Fibroblast of skin of left biceps (primary cell): Measurements from ENCODE around the gene PLA2G4D.
"Not testable (repeated sequence)": the region's sequence is repeated elsewhere in the genome, so short reads cannot be mapped to it uniquely, and the experiment has no call there.

Source experiments
- DNase-seq, 2 experiments: peaks; one replicate each; pipeline ENCODE4 v3.0.0-alpha.2; 2013; ENCODE audit warnings: low read depth in 2 of 2

The PLA2G4D gene

DNA sequence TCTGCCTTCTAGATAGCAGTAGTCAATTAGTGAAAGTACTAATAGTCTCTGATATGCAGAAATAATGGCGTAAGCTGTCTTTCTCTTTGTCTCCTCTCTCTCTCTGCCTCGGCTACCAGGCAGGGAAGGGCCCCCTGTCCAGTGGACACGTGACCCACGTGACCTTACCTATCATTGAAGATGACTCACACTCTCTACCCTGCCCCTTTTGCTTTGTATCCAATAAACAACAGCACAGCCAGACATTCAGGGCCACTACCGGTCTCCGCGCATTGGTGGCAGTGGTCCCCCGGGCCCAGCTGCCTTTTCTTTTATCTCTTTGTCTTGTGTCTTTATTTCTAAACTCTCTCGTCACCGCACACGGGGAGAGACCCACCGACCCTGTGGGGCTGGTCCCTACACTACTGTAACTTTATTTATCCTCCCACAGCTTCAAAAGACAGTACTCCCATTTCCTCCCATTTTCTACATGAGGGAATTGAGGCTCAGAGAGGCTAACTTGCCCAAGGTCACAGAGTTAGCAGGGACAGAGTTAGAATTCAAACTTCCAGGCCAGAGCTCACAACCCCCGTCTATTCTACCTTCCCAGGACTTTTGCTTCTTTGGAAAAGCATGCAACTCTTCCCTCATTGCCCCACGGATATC, 2.5 kb downstream of the PLA2G4D start:
- not testable (repeated sequence) for DNase-seq

DNA sequence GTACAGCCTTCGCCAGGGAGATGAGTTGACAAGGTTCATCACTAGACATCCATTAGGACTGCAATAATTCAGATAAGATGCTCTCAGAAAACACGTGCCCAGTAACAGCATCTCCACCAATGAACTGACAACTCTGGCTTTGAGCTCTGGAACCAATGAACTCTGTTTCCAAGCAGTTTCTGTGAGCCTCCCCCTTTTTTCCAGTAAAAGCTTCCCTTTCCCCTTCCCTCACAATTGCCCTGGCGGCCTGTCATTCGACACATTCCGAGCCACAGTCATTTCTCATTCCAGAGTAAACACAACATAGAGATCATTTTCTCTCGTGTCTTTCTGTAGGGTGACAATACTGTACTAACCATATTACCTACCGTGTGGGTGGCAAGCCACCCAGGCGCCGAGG, 3.6 kb downstream of the PLA2G4D start:
- DNase-seq = no peak

DNA sequence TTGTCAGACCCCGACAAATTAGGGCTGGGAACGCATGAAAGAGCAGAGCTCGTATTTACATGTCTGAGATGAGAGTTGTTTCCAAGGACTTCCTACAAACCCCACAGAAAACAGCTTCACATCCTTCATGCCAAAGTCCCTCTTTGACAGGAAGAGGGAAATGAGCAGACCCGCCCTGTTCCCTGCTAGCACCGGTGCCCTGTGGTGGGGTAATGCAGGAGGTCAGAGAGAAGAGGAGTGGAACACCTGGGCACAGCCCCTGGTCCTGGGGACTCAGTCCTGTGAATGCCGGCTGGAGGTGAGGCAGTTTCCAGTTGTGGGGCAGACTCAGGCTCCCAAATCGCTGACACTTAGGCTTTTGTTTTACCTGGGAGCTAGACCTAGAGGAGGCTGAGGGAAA, 4.0 kb downstream of the PLA2G4D start:
- DNase-seq = no peak

DNA sequence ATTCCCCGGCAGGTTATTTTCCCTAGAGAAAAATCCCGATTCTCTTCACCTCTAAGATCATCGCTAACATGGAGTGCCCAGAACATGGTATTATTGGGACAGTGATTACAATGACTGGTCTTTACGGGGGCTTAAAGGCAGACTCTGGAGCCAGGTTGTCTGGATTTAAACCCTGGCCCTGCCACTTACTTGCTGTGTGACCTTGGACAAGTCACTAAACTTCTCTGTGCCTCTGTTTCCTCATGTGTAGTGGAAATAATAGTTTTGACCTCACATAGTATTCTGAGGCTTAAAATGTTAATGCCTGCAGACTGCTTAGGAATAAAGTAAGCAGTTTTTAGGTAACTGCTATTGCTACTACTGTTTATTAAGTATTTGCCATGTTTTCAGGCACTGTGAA, 4.4 kb downstream of the PLA2G4D start:
- no peak for DNase-seq

DNA sequence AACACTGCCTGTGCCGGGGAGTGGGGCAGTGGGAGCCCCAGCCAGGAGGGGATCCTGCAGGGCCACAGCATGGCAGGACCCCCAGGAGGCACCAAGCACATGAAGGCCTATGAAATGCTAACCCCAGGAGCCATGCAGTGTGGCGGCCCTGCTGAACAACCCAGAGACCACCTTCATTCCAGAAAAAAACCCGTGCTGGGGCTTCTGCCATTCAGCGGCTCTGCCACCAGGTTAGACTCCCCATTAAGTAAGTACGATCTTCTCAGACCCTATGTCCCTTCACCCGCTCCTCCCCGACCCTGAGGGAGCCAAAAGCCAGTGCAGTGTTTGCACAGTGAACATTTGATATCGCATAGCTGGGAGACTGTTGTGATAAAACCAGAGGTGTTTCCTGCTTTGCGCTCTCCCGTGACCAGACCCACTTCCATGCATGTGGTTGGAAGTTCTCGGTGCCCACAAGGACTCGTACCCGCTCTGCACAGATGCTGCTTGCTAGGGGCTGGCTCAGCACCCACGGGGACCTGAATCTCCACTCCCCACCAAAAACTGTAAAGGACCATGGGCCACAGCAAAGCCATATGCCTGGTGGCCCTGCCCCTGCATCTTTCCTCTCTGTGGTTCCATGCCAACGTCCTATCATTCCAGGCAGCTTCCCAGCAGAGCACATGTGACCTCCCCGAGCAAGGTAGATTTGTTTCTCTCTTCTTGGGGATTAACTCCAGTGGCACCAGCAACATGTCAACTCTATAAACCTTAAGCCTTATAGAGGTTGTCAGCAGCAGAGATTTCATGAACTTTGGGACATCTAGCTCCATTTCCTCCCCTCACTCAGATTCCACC, 5.3 kb downstream of the PLA2G4D start:
- DNase-seq = no peak

DNA sequence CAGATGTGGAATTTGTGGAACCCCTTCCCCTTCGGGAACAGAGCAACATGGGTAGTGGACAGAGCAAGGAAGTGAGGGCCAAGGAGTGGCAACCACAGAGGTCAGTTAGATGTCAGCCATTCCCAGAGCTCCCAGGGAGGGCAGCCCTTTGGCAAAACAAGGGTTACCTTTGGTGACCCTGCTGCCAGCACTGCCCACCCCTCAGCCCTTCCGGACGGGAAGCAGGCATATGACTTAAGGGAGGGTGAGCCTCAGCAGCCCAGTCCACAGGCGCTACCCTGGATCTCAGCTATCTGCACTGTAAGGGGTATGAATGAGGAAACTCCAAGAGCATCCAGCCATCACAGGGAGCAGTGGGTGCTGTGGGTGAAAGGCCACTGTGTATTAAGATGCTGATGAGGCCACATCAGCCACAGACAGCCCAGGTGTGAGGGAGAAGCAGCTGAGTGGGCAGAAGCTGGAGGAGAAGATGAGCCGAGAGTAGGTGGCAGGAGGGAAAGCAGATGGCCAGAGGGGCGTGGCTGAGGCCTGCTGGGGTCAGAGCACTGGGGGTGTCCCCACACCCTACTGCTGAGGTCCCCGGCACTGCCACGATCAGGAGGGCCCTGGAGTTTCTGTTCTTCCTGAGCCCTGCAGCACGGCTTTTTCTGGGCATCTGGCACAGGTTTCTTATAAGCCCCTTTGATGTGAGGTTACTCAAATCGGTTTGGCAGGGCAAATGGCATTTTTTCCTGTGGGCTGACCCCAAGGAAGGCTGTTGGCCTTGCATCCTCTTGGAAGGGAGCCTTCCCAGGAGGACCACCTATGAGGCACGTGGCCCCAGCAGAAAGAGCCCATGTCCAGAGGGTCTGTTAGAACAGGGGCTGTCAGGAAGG, 6.2 kb downstream of the PLA2G4D start:
- DNase-seq = no peak

DNA sequence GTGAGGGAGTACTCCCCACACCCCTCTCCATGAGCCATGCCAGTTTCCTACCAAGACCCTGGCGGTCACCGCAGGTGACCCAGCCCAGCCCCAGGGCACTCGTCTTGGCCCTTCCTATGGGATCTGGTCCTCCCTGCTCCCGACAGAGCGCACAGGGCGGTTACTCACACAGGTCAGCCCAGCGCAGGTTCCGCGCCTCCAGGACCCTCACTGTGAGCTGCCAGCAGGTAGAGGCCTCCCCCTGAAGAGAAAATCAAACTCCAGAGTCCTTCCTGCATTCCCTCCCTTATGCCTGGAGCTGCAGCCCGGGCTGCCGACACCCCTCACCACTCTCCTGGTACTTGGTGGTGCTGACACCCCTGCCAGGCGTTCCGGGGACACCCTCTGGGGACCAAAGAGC, 6.9 kb downstream of the PLA2G4D start:
- no peak for DNase-seq

DNA sequence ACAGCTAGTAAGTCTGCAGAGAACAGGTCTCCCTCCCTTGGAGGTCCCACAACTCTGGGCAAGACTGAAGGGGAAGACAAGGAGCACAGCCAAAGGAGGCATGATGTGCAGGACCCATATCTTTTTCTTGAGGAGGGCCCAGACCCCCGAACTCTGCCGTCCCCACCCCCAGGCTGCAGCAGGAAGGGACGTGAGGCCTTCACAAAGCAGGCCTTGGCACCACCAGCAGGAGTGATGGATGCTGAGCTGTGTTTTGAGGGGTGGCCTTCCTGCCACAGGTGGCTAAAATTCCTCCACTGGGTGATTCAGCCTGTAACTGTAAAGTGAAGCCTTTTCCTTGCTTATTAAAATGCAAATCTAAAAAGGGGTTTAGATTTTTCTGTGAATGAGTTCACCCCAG, 8.6 kb downstream of the PLA2G4D start:
- DNase-seq = no peak

DNA sequence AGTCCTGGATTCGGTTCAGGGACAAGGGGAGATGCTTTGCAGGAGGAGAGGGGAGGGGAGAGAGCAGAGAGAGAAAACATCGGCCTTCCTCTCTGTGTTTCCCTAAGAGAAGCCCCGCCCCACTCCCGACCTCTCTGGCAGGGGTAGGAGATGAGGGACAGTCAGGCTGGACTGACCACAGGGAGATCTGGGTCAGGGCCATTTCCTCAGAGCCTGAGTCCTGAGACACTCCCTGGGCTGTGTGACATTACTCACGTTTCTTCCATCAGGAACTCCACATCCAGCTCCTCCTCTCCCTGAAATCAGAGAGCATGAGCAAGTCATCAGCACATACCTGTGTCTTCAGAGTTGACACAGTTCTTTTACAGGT, 9.1 kb downstream of the PLA2G4D start:
- no peak for DNase-seq

DNA sequence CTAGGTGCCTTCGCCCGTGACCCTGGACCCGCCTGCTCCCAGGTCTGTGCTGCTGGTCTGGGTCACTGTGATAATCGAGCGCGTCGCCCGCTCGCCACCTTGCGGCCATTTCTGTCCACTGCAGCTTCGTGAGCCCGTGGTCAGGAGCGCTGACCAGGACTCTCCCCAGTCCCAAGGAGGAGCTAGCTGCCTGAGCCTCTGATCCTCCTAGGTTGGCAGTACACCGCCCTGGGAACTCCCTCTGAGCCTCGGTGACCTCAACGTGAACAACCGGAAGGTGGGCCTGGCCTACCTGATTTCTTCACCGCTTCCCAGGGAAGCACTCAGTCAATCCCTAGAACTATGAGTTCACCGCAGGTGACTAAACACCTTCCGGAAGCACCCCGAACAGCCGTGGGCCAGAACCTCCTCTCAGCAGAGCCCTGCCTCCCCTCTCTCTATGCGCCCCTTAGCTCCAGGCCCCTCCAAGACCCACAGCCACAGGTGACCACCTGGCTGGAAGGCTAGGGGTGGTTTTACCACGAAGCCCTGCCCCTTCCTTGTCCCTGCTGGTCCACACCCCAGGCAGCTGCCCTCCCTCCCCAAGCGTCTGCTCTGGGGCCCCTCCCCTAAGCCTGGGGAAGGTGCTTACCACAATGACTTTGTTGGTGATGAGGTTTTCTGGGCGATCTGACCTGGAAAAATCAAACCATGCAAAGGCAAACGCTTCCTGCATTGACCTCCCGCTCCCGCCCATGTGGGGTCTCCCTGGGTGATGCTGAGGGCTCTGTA, 9.7 kb downstream of the PLA2G4D start:
- no peak for DNase-seq

DNA sequence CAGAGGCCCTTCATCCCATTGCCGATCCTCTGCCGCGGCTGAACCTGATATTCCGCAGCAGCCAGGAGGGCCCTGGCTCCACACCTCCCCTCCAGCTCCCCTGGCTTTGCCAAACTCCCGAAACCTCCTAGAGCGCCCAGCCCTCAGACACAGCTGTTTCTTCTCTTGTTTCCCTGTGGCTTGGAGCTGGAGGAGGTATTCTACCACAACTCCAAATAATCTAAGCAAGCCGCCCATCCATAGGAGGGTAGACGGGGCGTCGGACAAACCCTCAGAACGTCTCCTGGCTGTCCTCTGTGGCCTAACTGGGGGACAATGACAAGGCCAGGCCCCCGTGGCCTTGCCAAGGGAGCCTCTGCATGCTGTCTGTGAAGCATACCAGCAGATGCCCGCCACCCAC, 10.4 kb downstream of the PLA2G4D start:
- DNase-seq = no peak

DNA sequence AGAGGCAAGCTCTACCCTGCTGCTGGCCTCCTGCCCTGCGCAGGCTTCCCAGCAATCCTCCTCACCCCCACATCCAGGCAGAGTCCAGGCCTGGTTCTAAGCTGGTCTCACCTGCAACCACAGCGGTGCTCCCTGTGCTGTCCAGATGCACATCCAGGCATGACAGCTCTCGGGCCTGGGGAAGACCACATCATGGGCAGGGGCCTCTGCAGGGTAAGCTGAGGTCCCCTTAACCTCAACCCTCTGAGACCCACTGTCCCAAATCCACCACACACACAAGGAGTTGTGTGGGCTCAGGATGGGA, 10.8 kb downstream of the PLA2G4D start:
- no peak for DNase-seq

DNA sequence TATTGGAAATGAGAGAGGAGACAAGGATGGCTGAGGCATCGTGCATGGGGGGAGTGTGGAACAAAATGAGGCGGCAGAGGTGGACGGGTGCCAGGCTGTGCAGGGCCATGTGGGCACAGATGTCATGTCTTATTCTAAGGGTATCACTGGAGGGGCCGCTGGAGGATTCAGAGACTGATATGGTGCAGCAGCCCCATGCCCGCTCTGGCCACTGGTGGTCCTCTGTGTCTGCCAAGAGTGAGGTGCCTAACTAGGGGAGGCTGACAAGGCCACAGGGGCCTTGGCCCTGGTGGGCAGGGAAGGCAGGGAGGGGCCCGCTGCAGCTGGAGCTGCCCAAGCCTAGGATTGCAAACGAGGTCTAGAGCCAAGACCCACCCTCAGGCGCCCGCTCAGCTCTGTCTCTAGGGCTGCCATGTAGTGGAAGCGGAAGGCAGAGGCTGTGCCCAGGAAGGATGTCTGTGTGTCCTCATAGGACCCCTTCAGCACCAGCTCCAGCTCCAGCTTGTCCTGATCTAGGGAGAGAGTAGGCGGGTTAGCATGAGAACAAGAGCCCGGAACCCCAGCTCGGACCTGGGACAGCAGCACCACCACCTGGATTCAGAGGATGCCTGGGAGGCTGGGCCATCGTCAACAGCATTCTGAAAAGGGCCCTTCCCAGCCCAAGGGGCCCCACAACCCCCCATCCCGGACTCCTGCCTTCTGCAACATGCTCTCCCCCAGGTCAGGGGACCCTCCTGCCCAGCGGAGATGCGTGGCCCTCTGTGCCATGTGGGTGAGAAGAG, 11.3 kb downstream of the PLA2G4D start:
- no peak for DNase-seq

DNA sequence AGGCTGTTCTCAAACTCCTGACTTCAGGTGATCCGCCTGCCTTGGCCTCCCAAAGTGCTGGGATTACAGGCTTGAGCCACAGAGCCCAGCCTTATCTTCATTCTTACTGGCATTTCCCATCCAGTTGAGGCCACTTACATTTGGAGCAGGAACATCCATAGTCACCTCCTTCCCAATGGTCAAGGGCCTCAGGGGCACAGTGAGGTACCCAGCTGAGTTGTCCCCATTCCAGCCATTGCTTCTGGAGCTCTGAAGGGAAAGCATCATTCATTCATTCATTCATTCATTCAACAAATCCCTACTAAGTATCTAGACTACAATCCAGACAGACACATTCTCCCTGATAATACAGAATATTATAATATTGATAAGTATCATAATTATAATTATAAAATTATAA, 12.2 kb downstream of the PLA2G4D start:
- DNase-seq = no peak

DNA sequence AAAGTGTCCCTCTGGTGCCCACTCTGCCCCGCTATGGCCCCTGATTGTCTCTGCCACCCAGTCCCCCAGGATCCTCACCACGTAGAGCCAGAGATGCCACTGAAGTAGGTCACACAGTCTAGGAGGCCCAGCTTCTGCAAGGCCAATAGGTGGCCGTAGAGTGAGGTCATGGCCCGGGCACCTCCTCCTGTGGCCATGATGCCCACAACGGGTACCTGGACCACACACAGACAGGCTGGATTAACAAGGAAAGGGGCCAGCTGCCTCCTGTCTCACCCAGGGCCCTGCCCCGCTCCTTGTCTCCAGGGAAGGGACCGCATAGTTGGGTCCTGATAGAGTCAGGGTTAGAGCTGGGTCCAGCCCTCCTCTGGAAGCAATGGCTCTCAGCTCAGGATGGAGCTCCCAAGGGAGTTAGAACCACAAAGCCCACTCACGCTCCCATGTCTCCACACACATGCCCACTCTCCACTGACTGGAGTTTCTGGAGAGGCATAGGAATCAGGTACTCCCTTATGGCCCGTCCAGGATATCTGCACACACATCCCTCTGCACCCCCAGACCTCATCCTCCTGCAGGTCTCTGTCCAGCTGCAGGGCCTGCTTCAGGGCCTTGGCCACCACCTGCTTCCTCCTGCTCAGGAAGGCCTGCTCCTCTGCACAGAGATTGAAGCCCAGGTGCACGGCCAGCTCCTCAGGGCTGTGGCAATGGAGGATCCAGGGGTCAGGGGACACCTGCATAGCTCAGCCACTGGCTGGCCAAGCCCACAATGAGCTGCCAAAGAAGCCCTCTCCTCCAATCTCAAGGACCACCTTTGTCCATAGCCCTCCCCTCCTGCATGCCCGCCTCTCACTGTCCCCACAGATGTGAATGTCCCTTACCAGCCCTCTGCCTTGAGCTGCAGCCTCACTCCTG, 13.2 kb downstream of the PLA2G4D start:
- DNase-seq = no peak

DNA sequence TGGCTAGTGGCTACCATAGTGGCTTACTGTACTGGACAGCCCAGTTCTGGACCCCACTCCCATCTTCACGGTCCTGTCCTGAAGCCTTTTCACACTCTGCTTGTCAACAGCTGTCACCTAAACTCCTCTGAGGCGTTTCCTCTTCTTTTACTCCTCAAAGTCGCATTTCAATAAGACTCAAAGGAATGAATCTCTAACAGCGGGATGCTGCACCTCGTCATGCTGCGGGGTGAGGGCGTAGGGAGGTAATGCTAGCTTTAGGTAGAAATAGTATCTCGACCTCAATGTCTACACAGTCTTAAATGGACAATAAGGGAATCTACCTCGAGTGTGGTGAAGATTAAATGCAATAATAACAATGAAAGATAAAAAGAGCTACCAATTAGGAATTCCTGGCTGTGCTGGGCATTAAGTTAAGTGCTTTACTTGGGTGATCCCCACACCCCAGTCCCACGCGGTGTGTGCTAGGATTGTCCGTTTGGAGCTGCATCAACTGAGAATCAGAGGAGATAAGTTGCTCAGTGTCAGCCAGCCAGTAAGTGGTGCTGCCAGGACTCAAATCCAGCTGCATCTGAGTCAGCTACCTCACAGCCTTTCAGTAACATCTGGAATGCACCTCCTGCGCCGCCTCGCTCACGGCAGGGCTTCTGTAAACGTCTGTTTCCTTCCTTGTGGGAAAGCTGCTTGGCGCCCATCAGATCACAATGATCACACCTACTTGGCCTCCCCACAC, 14.0 kb downstream of the PLA2G4D start:
- DNase-seq = no peak

DNA sequence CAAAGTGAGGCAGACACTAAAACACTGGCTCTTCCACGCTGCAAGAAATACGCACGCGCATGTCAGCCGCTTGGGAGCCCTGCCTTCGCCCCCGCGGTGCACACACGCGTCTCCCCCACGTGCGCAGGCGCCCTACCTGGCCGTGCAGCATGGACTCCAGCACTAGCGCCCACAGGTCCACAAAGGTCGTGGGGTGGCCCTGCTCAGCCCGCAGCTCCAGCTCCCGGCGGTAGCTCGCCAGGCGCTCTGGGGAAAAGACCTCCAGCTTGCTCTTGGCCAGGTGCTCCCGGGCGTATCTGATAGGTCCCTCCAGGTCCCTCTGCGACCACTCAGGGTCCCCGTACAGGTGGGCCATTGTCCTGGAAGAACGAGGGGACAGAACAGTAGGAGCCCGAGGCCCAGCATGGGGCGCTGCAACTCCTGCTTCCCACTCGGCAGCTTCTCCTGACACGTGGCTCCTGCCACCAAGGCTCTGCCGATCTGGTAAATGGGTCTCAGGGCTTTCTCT, 14.9 kb downstream of the PLA2G4D start:
- DNase-seq = no peak

DNA sequence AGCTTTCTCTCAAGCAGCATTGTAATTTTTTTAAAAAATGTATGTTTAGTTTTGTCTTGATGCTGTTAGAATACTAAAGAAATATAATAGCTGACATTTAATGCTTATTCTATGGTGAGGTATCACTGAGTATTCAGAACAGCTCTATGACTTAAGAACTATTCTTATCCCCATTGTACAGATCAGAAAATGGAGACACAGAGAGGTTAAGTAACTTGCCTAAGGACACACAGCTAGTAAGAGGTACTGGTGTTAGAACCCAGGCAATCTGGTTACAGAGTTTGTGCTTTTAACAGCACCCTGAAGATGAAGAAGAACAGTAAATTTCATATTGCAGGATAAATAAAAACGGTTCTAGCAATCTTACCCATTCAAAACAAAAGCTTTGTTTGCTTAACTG, 15.5 kb downstream of the PLA2G4D start:
- no peak for DNase-seq

DNA sequence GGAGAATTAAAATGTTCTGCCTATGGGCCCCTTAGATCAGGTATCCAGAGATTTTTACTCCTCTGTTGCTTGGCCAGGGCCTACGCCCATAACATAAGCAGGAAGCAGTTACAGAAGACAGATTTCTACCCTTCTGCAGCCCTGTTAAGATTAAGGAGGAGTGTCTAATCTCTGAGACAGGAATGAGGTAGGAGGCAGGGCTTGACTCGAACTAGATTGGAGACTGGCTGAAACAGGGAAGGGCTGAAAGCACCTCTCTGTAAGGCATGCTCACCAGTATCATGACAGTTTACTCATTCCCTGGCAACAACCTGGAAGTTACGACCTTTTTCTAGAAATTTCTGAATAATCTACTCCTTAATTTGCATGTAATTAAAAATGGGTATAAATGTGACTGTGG, 16.7 kb downstream of the PLA2G4D start:
- DNase-seq = no peak
